Endothelial cell of umbilical vein (primary cell): Measurements from ENCODE around the gene TSC22D3. TPM values are rescaled to one million over a fixed set of nuclear protein-coding genes. Genes with fewer than 3 reads are reported as not detected.

Source experiments
- BruUV-seq: library from RNA; stranded (reverse); fragments of 400-500 nt; replicated peaks from 2 replicates; lab custom pipeline; 2021; lab: Mats Ljungman, UMichigan
- CTCF ChIA-PET: fragments of 300-600, 350-600 bp; sonication (Branson Sonifier 250); formaldehyde crosslinking; loops from one replicate; lab custom pipeline; 2021; ENCODE audit warnings: antibody characterized with exemption, inconsistent platforms; lab: Charles Lee
- POLR2A ChIA-PET: fragments of 300-600, 350-600 bp; sonication (Branson Sonifier 250); formaldehyde crosslinking; loops from one replicate; lab custom pipeline; 2021; ENCODE audit warnings: antibody characterized with exemption, inconsistent platforms; lab: Charles Lee
- DNase-seq: peaks from one replicate; pipeline ENCODE4 v3.0.0-alpha.2; 2011; ENCODE audit warnings: low read depth, low spot score
- FAIRE-seq: peaks from 2 replicates; lab custom pipeline; 2011; peaks lifted over from hg19 to GRCh38; lab: Jason Lieb, UNC
- H2AFZ ChIP-seq: 2 replicates; pipeline ENCODE4 v1.6.0; 2012; ENCODE audit warnings: low read depth, low read length, control low read depth, inconsistent platforms
- H3K27ac ChIP-seq: 2 replicates; pipeline ENCODE4 v1.5.1; 2011; ENCODE audit warnings: low read depth, mild to moderate bottlenecking, control low read depth, low read length, moderate library complexity; ENCODE audit not compliant: insufficient read depth
- H3K27me3 ChIP-seq, 2 experiments: 2 replicates each; pipeline versions ENCODE4 v1.6.0 to v1.6.1; 2011; ENCODE audit warnings: low read length in 2 of 2, mixed read lengths in 1 of 2; ENCODE audit not compliant: control insufficient read depth in 2 of 2, insufficient read depth in 2 of 2
- H3K36me3 ChIP-seq, 2 experiments: 2 replicates in 1 of 2; 3 replicates in 1 of 2; pipeline ENCODE4 v1.5.1; 2011; ENCODE audit warnings: low read length in 2 of 2, mild to moderate bottlenecking in 1 of 2, moderate library complexity in 1 of 2; ENCODE audit not compliant: control insufficient read depth in 2 of 2, insufficient read depth in 2 of 2; ENCODE audit errors: extremely low read depth in 1 of 2
- H3K4me1 ChIP-seq: 3 replicates; pipeline ENCODE4 v1.5.1; 2011; ENCODE audit warnings: mild to moderate bottlenecking, low read length; ENCODE audit not compliant: control insufficient read depth, insufficient read depth; ENCODE audit errors: extremely low read depth
- H3K4me2 ChIP-seq: 2 replicates; pipeline ENCODE4 v1.6.1; 2011; ENCODE audit warnings: low read length, control low read depth, mixed read lengths; ENCODE audit not compliant: insufficient read depth
- H3K4me3 ChIP-seq, 3 experiments: fragments of 200-600 bp in 1 of 3; sonication (generic), shearing (Covaris generic) in 1 of 3; replicated peaks in 1 of 3; 2 replicates each; pipeline ENCODE4 v1.5.1; 2011 to 2016; ENCODE audit warnings: control low read depth in 3 of 3, low read length in 3 of 3, mild to moderate bottlenecking in 2 of 3, inconsistent platforms in 1 of 3, low read depth in 1 of 3, moderate library complexity in 1 of 3; ENCODE audit not compliant: insufficient read depth in 1 of 3
- H3K79me2 ChIP-seq: 2 replicates; pipeline ENCODE4 v1.6.0; 2012; ENCODE audit warnings: low read length, inconsistent platforms; ENCODE audit not compliant: control insufficient read depth, insufficient read depth
- H3K9ac ChIP-seq: replicated peaks from 2 replicates; pipeline ENCODE3; 2011; ENCODE audit warnings: low read length, control low read depth; ENCODE audit not compliant: insufficient read depth; ENCODE audit errors: extremely low read depth
- H3K9me1 ChIP-seq: replicated peaks from 3 replicates; pipeline ENCODE4 v1.6.0; 2011; ENCODE audit warnings: mild to moderate bottlenecking, low read length; ENCODE audit not compliant: control insufficient read depth, insufficient read depth; ENCODE audit errors: extremely low read depth
- H3K9me3 ChIP-seq: replicated peaks from 2 replicates; pipeline ENCODE4 v1.5.1; 2012; ENCODE audit warnings: low read length, inconsistent platforms; ENCODE audit not compliant: control insufficient read depth, insufficient read depth
- H4K20me1 ChIP-seq: replicated peaks from 2 replicates; pipeline ENCODE3; 2011; ENCODE audit warnings: mild to moderate bottlenecking, low read length; ENCODE audit not compliant: control insufficient read depth, insufficient read depth; ENCODE audit errors: extremely low read depth
- CTCF ChIP-seq, 2 donors: IDR thresholded peaks; 1 replicate in 1 of 2; 2 replicates in 1 of 2; pipeline ENCODE4 v1.5.1; 2011; ENCODE audit warnings: low read length in 2 of 2, mild to moderate bottlenecking in 2 of 2, moderate library complexity in 2 of 2, control low read depth in 1 of 2, inconsistent platforms in 1 of 2, low read depth in 1 of 2; ENCODE audit not compliant: insufficient read depth in 1 of 2; ENCODE audit errors: extremely low read depth in 1 of 2
- GATA2 ChIP-seq: IDR thresholded peaks from 2 replicates; pipeline ENCODE4 v1.7.0; 2011; ENCODE audit warnings: low read depth, mild to moderate bottlenecking, moderate library complexity, mixed read lengths, low read length; ENCODE audit not compliant: insufficient read length, insufficient read depth
- POLR2A ChIP-seq: IDR thresholded peaks from 2 replicates; pipeline ENCODE4 v1.6.1; 2012; ENCODE audit warnings: low read depth, mild to moderate bottlenecking, control low read depth, low read length
- POLR2AphosphoS5 ChIP-seq: IDR thresholded peaks from 2 replicates; pipeline ENCODE4 v1.6.1; 2012; ENCODE audit warnings: low read depth, mild to moderate bottlenecking, control low read depth, low read length, moderate library complexity; ENCODE audit not compliant: insufficient read depth
- dilution Hi-C: fragments of 300-500 bp; cut with MboI; formaldehyde crosslinking; loops from one replicate; pipeline ENCODE4 v1.15.0; 2019; ENCODE audit warnings: low sequenced_read_pairs; ENCODE audit not compliant: extremely low pct_ligation_motif_present
- intact Hi-C: fragments of 100-400 bp; cut with micrococcal nuclease; formaldehyde crosslinking; loops from one replicate; pipeline ENCODE4 v1.10.0; 2022
- polyA plus RNA-seq, 4 experiments: library from polyadenylated mRNA; depleted of rRNA in 3 of 4; stranded (reverse) in 3 of 4; unstranded in 1 of 4; fragments of >200 nt; gene quantifications; 2 replicates each; pipeline versions ENCODE4 v1.2.1 to v1.2.3, GENCODE V29; 2011 to 2012; ENCODE audit warnings: missing spikeins in 1 of 4
- total RNA-seq: library from RNA; stranded (reverse); gene quantifications from 2 replicates; pipeline ENCODE4 v1.2.3, GENCODE V29; 2021

TSC22D3 gene
- total and polyA plus RNA-seq, 2 donors (not counting 3 experiments of a cell fraction or from before 2014, with no cell fraction given): 21.1 to 37.4 TPM

- no peaks in the 10 kb centered on the region for H4K20me1 ChIP-seq
- no peaks in the 10 kb centered on the region for H3K9me1 ChIP-seq
- ChIA-PET POLR2A (no interaction called here), CTCF (interaction anchor here (2.0 kb wide), 1 partner anchor 98 kb away, joined by 4 read pairs; the partner anchor contains the start of gene NCBP2L)
- TF ChIP-seq GATA2 (no peak), POLR2A (no peak), POLR2AphosphoS5 (no peak), CTCF (IDR thresholded peaks at IDR 0.05; ENCODE audit: extremely low read depth in 1 of 2, insufficient read depth in 1 of 2, low read depth in 1 of 2, low read length in 2 of 2) (no peak)
- H3K9me3 ChIP-seq: no peaks in the 10 kb centered on the region
- BruUV-seq: no TSS peak
- dilution Hi-C loops: no loop called here
- H3K9ac ChIP-seq: no peak overlapping the region
- FAIRE-seq: peak; percentile 92
- peaks cover 4% of the 10 kb centered on the region for H3K79me2 ChIP-seq
- peaks cover 23% of the 10 kb centered on the region for H3K4me1 ChIP-seq
- H3K27me3 ChIP-seq: no peaks in the 10 kb centered on the region
- no peaks in the 10 kb centered on the region for H3K36me3 ChIP-seq
- H2AFZ ChIP-seq: no peak overlapping the region
- H3K4me2 ChIP-seq: no peak overlapping the region
- no peak overlapping the region for H3K27ac ChIP-seq
- intact Hi-C loops: loop anchor here (5.0 kb wide), 1 partner anchor 53 kb away; no protein-coding TSS in a partner anchor
- no peak overlapping the region for H3K4me3 ChIP-seq
- DNase-seq: no peak
These were observed 96.4 kb downstream of the TSC22D3 start for GRCh38 chrX:107678957-107679740.
